Activated CD4-positive, alpha-beta T cell treated with anti-CD3 and anti-CD28 coated beads, Interleukin-2, amount 10 ng/mL, durations not matched to agents 7 days and 5 days (primary cell): Measurements from ENCODE around the gene LIME1. TPM values are rescaled to one million over a fixed set of nuclear protein-coding genes. Genes with fewer than 3 reads are reported as not detected.
A peak's percentile ranks its signal among the peaks of the same experiment; 100 is the strongest.

Experiments
- CTCF ChIA-PET: fragments of 350-600 bp; sonication (Branson Sonifier 250); formaldehyde crosslinking; loops from one replicate; lab custom pipeline; 2021; ENCODE audit warnings: antibody characterized with exemption; lab: Charles Lee
- POLR2A ChIA-PET: fragments of 350-600 bp; sonication (Branson Sonifier 250); formaldehyde crosslinking; loops from one replicate; lab custom pipeline; 2021; ENCODE audit warnings: antibody characterized with exemption; lab: Charles Lee
- DNase-seq: peaks from one replicate; pipeline ENCODE4 v3.0.0-alpha.2; 2020
- H3K27ac Mint-ChIP-seq: one replicate; pipeline ENCODE4 v1.8.0; 2021; ENCODE audit warnings: mild to moderate bottlenecking, moderate library complexity, mixed read lengths
- H3K27me3 Mint-ChIP-seq: one replicate; pipeline ENCODE4 v1.8.0; 2021; ENCODE audit warnings: mixed read lengths
- H3K36me3 Mint-ChIP-seq: one replicate; pipeline ENCODE4 v1.8.0; 2021; ENCODE audit warnings: low read depth, mixed read lengths
- H3K4me1 Mint-ChIP-seq: one replicate; pipeline ENCODE4 v1.8.0; 2021; ENCODE audit warnings: mixed read lengths
- H3K4me3 Mint-ChIP-seq: one replicate; pipeline ENCODE4 v1.8.0; 2021; ENCODE audit warnings: mild to moderate bottlenecking, moderate library complexity, mixed read lengths
- H3K9me3 Mint-ChIP-seq: one replicate; pipeline ENCODE4 v1.8.0; 2021; ENCODE audit warnings: mixed read lengths
- total RNA-seq, 2 experiments: library from RNA; stranded (reverse); gene quantifications; one replicate each; pipeline ENCODE4 v1.2.3, GENCODE V29; 2021

The LIME1 gene
- total RNA-seq, 2 experiments from 2014 or later, result 253 to 302 TPM

DNA sequence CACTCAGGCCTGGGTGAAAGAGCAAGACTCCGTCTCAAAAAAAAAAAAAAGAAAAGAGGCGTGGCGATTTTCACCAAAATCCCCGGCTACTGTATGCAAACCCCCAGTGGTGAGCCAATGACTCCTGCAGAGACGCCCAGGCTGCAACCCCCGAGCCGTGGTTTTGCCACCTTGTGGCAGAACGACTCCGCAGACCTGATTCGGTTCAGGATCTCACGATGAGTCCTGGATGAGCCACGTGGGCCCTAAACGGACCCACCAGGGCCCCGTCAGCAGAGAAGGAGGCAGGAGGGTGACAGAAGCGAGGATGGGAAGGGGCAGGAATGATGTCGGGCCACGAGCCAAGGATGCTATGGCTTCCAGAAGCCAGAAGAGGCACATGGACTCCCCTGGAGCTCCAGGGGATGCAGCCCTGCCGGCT lies 45.6 kb downstream of the LIME1 start:
- Mint-ChIP-seq H3K4me1 (peaks cover 24% of the 10 kb centered on the region), H3K36me3 (no peaks in the 10 kb centered on the region), H3K9me3 (no peaks in the 10 kb centered on the region), H3K27ac (no peak overlapping the region), H3K4me3 (no peak overlapping the region), H3K27me3 (no peaks in the 10 kb centered on the region)
- ChIA-PET POLR2A (no interaction called here), CTCF (interaction anchor here (0.7 to 1.6 kb wide), 2 partner anchors 18 to 285 kb away, joined by 3 to 5 read pairs; no protein-coding TSS in a partner anchor)
- peak; percentile 65 for DNase-seq

DNA sequence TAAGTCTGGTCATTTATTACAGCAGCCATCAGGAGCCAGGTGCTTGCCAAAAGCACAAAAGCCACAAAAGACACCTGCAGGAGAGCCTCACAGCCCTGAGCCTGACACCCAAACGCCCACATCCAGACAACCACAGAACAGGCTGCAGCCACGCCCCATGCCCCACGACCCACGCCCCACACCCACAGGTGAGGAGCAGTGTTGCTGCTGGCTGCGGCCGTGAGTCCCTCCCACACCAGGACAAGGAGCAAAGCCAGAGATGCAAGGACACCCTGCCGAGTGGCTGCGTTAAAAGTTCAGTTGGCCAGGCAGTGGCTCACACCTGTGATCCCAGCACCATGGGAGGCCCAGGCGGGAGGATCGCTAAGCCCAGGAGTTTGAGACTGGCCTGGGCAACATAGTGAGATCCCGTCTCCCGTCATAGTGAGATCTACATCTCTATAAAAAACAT lies 46.1 kb downstream of the LIME1 start:
- Mint-ChIP-seq H3K36me3 (no peaks in the 10 kb centered on the region), H3K9me3 (no peaks in the 10 kb centered on the region), H3K4me3 (no peak overlapping the region), H3K27me3 (no peaks in the 10 kb centered on the region), H3K27ac (no peak overlapping the region), H3K4me1 (peaks cover 24% of the 10 kb centered on the region)
- ChIA-PET CTCF (interaction anchor here (1.6 kb wide), 1 partner anchor 18 kb away, joined by 5 read pairs; no protein-coding TSS in a partner anchor), POLR2A (no interaction called here)
- peak; percentile 23 for DNase-seq

DNA sequence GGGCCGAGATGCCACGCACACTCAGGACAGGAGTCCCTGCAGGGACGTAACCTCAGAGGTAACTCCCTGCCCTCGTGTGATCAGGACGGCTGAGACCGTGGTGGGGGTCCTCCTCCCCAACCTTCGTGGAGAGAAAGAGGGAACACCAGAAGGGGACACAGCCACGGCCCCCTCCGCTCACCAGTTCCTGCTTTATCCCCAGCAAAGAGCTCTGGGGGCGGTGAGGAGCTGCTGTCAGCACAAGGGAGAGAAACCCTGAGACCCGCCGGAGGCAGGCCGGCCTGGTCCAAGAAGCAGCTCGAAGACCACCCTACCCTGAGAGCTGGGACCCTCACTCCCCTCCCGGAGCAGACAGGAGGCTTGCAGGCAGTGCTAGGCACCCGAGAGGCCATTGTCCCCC lies 47.5 kb downstream of the LIME1 start:
- POLR2A ChIA-PET, result no interaction called here
- H3K27me3 Mint-ChIP-seq, result no peaks in the 10 kb centered on the region
- no peaks in the 10 kb centered on the region for H3K9me3 Mint-ChIP-seq
- DNase-seq, result no peak
- no peak overlapping the region for H3K4me3 Mint-ChIP-seq
- H3K36me3 Mint-ChIP-seq, result no peaks in the 10 kb centered on the region
- no peak overlapping the region for H3K27ac Mint-ChIP-seq
- H3K4me1 Mint-ChIP-seq, result peaks cover 24% of the 10 kb centered on the region
- CTCF ChIA-PET, result interaction anchor here (0.6 to 1.6 kb wide), 7 partner anchors 8 to 672 kb away, joined by 3 to 9 read pairs (median 3); partner anchors contain the start of genes ARFRP1, PTK6 and ZGPAT

DNA sequence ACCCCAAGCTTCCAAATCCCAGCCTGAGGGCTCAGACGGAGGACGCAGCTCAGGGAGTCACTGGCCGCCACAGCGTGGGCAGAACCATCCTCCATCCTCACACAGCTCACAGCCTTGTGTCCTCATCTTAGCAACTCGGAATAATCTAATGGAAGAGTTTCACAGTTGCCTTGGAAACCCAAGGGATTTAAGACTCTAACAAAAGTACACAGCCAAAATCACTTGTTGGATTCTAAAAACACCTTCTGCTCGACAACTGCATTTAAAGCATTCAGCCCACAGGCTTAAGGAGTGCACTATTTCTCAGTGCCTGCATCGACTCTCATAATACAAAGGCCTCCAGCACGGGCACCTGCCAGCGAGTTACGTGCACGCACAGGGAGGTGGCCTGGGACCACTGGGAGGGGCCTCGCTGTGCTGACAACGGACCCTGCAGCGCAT lies 49.2 kb downstream of the LIME1 start:
- Mint-ChIP-seq H3K4me1 (peaks cover 24% of the 10 kb centered on the region), H3K4me3 (no peak overlapping the region), H3K9me3 (no peaks in the 10 kb centered on the region), H3K27ac (no peak overlapping the region), H3K36me3 (no peaks in the 10 kb centered on the region), H3K27me3 (no peaks in the 10 kb centered on the region)
- ChIA-PET POLR2A (no interaction called here), CTCF (interaction anchor here (0.5 to 2.8 kb wide), 14 partner anchors 9 to 253 kb away, joined by 3 to 17 read pairs (median 4); partner anchors contain the start of genes ARFRP1 and ZGPAT)
- DNase-seq, result no peak

DNA sequence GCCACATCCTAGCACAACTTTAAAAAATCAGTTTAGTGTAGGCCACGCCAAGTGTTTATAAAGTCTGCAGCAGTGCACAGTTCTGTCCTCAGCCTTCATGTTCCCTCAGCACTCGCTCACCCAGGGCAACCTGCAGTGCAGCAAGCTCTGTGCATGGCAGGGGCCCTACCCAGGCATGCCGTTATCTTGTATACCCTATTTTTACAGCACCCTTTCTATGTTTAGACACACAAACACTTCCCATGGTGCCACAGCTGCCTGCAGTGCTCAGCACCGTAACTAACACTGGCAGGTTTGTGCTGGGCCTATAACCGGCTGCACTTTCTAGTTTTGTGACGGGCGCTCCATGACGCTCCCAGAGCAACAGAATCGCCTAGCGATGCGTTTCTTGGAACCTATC lies 50.8 kb downstream of the LIME1 start:
- peaks cover 13% of the 10 kb centered on the region for H3K4me1 Mint-ChIP-seq
- ChIA-PET CTCF (interaction anchor here (1.2 to 2.8 kb wide), 5 partner anchors 8 to 80 kb away, joined by 3 to 17 read pairs (median 9); partner anchors contain the start of genes ARFRP1 and ZGPAT), POLR2A (no interaction called here)
- no peak overlapping the region for H3K27ac Mint-ChIP-seq
- H3K36me3 Mint-ChIP-seq, result no peaks in the 10 kb centered on the region
- no peak overlapping the region for H3K4me3 Mint-ChIP-seq
- H3K27me3 Mint-ChIP-seq, result no peaks in the 10 kb centered on the region
- DNase-seq, result no peak
- no peaks in the 10 kb centered on the region for H3K9me3 Mint-ChIP-seq

DNA sequence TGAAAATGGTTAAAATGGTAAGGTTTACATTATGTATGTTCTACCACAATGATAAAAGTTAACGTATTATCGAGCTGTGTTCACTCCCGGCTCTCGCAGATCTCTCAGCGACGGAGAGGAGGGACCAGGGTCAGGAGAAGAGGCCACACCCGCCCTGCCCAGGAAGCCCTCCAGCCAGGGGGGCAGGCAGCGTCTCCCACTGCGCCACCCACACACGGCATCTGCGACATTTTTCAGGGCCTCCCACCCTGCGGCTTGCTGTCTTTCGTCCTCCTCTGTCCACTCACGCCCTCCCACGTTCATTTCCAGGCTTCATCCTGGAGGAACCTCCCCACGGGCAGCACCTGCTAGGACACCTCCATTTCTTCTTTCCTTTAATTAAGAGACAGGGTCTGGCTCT lies 51.3 kb downstream of the LIME1 start:
- no peak for DNase-seq
- CTCF ChIA-PET, result interaction anchor here (2.1 to 2.8 kb wide), 3 partner anchors 7 to 80 kb away, joined by 9 to 17 read pairs (median 9); partner anchors contain the start of genes ARFRP1 and ZGPAT
- H3K9me3 Mint-ChIP-seq, result no peaks in the 10 kb centered on the region
- no peaks in the 10 kb centered on the region for H3K36me3 Mint-ChIP-seq
- H3K4me1 Mint-ChIP-seq, result peaks cover 9% of the 10 kb centered on the region
- H3K27ac Mint-ChIP-seq, result no peak overlapping the region
- H3K27me3 Mint-ChIP-seq, result no peaks in the 10 kb centered on the region
- no peak overlapping the region for H3K4me3 Mint-ChIP-seq
- POLR2A ChIA-PET, result no interaction called here

Other genes with a start within 250 kb of the LIME1 start
- under 1 TPM; 0.12 to 0.17 TPM for gene EEF1A2, start 237.6 kb upstream of the LIME1 start, total RNA-seq
- 100 to 1,000 TPM; 167 to 193 TPM for gene PPDPF, start 215.9 kb upstream of the LIME1 start, total RNA-seq
- gene PTK6, start 199.3 kb upstream of the LIME1 start, total RNA-seq, result under 1 TPM; 0.71 to 0.74 TPM
- gene SRMS, start 188.9 kb upstream of the LIME1 start, total RNA-seq, result not detected
- under 1 TPM; 0.15 to 0.57 TPM for gene FNDC11, start 182.5 kb upstream of the LIME1 start, total RNA-seq
- 100 to 1,000 TPM in 1 of 2 experiments, 10 to 100 TPM in 1; 95.5 to 107 TPM for gene HELZ2, start 162.4 kb upstream of the LIME1 start, total RNA-seq
- gene GMEB2, start 109.6 kb upstream of the LIME1 start, total RNA-seq, result 10 to 100 TPM; 20.0 to 20.5 TPM
- gene STMN3, start 83.2 kb upstream of the LIME1 start, total RNA-seq, result 10 to 100 TPM; 49.4 to 54.4 TPM
- gene RTEL1, start 78.4 kb upstream of the LIME1 start, total RNA-seq, result 10 to 100 TPM; 53.3 to 58.9 TPM
- gene TNFRSF6B, start 40.0 kb upstream of the LIME1 start, total RNA-seq, result 1 to 10 TPM in 1 of 2 experiments, not detected in 1; 1.0 TPM
- 10 to 100 TPM; 52.7 to 64.5 TPM for gene ARFRP1, start 28.7 kb upstream of the LIME1 start, total RNA-seq
- 10 to 100 TPM; 37.3 to 43.3 TPM for gene ZGPAT, start 28.6 kb upstream of the LIME1 start, total RNA-seq
- 100 to 1,000 TPM; 105 to 129 TPM for gene SLC2A4RG, start 3.1 kb downstream of the LIME1 start, total RNA-seq
- not detected for gene ZBTB46, start 94.6 kb downstream of the LIME1 start, total RNA-seq
- not detected for gene ABHD16B, start 124.8 kb downstream of the LIME1 start, total RNA-seq
- 10 to 100 TPM; 39.6 to 41.6 TPM for gene TPD52L2, start 128.6 kb downstream of the LIME1 start, total RNA-seq
- 10 to 100 TPM; 54.0 to 58.7 TPM for gene DNAJC5, start 158.5 kb downstream of the LIME1 start, total RNA-seq
- 10 to 100 TPM; 37.8 to 41.0 TPM for gene UCKL1, start 219.8 kb downstream of the LIME1 start, total RNA-seq
- gene ZNF512B, start 233.3 kb downstream of the LIME1 start, total RNA-seq, result 10 to 100 TPM; 19.3 to 21.4 TPM
- gene SAMD10, start 243.0 kb downstream of the LIME1 start, total RNA-seq, result 10 to 100 TPM; 16.3 to 17.2 TPM
- 10 to 100 TPM; 67.1 to 70.8 TPM for gene PRPF6, start 244.5 kb downstream of the LIME1 start, total RNA-seq